Activated CD4-positive, alpha-beta T cell treated with anti-CD3 and anti-CD28 coated beads for 1 hour (primary cell): ENCODE results near the gene GIMAP2.
A peak's percentile ranks its signal among the peaks of the same experiment; 100 is the strongest.

Experiments used
- DNase-seq: peaks from one replicate; pipeline ENCODE4 v3.0.0-alpha.2; 2020

GIMAP2 gene

DNA sequence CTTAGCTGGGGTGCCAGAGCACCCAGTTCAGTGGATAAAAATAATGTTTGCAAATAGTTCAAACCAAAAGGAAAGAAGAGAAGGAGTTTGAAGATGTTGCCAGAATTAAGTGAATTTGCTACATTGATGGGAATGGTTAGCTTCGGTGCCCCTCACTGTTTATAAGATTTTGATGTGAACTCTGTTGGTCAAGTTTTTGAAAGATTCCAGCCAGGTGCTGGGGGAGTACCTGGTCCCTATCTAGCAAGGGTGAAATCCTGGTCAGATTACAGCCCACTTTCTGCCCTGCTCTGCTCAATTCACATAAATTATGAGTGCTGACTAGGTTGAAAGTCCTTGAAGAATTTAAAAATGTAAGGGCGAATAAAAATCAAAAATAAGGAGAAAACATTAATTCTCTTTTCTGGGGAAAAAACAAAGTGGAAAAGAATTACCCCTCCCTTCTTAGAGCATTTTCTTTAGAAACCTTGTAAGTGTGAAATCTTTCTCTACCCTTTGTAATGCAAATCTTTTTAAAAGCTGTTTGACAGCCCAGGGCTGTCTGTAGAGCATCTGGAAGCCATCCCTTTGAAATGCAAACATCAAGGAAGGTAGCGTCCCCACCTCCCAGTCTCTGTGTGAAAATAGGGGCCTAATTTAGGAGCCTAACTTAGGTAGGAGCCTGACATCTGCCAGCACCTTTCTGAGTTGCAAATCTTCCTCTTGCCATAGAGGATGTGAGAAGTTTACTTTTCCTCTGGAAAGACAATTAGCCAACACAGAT is 50.3 kb downstream of the GIMAP2 start:
- no peak for DNase-seq

DNA sequence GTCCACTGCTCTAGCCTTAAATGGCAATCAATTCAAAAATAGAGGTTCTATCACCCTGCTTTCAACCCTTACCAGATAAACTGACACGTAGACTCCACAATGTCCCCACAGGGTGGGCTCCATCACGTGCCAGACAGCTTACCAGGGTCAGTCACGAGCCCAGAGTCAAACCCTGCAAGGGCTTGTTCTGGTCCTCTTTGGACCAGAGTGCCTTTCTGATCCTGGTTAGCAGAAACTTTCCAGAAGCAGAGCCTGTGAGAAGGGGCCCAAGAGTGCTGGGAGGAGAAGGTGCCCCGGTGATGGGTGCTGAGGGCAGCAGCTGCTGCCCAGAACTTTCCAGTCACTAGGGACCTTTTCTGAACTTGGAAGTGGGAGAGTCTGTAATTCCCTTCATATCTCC is 51.4 kb downstream of the GIMAP2 start:
- no peak for DNase-seq

DNA sequence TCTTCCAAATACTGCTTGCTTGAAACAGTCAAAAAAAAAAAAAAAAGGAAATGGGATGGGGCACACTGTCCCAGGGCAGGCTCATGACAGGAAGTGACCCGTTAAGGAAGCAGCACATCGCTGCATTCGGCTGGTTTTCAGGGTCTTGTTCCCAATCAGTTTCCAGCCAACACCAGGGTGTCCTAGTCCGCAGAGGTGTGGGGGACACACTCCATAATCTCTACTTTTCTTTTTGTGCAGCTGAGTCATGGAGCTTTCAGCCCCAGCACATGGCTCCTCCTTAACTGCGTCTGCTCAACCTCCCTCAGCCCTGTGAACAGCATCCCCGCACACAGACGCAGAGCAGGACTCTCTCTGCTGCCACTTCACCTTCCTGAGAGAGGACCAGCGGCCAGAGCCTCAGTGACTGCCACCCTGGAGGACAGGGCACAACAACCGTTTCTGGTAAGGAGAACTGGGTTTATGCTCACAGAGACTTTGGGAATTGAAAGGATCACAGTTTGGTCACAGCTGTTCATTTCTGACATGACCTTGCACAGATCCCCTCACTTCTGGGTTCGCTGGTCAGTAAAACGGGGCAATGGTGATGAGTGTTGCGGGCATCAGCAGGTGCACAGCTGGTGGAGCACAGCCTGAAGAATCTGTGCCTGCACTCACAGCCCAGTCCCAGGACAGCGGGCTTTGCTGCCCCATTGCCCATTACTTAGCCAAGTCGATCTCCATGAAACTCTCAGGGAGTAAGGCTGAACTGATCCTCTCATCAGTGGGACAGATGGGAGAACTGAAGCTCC is 52.0 kb downstream of the GIMAP2 start, which contains the start of gene GIMAP5:
Gene GIMAP5, plus strand, starts transcription at position 154 of the 791 bp plus-strand sequence. CDS start 3,467 bp downstream, outside the sequence.
- DNase-seq: peak; percentile 54

DNA sequence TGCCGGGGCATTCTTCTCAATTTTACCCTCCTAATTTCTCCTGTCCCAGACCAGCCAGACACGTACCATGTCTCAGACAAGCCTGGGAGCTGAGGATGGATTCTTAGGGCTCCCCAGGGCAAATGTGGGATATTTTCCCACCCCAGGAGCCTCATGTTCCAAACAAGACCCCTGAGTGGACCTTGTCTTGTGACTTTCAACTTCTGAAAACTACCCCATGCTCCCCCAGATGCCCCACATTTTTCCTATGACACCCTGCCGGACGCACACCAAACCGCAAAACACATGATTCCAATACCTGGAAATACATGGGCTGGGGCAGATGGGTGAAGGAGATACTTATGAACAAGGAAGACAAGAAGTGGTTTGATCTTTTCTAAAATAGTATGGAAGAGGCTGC is 52.6 kb downstream of the GIMAP2 start:
- DNase-seq: no peak

DNA sequence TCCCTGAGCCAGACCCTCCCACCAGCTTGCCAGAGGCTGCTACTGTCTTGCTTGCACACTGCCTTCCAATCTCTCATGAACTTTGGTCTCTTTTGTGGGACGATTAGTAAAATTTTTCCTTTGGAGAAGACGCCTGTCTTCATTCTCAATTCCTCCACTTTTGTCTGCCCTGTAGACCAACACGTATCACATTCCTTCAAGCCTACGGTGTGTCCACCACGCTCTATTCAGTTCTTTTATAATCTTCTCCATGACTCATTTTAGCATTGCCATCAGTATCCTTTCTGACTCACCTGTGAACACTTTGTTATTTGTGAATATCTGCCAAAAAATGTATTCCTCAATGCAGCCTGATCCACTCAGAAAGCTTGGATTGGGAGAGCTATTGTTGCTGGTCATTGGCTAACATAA is 53.1 kb downstream of the GIMAP2 start:
- no peak for DNase-seq

DNA sequence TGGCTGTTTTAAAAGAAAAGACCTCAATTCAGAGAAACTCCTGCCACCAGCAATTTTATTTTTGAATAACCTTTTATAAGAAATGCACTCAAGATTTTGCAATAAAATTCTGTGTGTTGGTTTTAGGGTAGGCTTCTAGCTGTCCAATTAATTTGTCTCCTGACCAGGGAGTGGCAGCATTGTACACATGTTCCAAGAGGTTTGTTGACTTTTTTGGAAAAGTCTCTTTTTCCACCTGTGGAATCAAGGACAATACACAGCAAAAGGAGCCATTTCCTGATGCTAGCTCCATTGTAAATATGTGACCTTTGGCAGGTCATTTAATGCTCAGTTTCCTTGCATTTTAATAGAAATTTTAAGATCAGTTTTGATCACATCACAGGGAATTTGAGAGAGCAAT is 53.5 kb downstream of the GIMAP2 start:
- no peak for DNase-seq

DNA sequence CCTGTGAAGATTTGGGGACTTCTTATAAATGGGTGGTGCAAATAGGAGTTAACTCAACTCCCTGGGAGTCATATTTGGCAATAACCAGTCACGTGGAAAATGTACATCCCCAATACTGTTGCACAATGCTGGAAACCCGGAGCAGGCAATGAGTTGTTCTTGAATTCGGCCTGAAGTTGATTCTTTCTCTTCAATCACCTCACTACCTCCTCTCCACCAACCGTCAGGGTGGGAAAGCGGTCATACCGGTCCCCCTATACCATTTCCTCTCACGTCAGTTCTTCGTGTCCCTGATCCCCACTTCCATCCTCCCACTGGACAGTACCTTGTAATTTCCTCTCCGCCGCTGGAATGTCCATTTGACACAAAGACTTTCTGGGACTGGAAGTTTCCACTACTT is 54.5 kb downstream of the GIMAP2 start:
- no peak for DNase-seq

DNA sequence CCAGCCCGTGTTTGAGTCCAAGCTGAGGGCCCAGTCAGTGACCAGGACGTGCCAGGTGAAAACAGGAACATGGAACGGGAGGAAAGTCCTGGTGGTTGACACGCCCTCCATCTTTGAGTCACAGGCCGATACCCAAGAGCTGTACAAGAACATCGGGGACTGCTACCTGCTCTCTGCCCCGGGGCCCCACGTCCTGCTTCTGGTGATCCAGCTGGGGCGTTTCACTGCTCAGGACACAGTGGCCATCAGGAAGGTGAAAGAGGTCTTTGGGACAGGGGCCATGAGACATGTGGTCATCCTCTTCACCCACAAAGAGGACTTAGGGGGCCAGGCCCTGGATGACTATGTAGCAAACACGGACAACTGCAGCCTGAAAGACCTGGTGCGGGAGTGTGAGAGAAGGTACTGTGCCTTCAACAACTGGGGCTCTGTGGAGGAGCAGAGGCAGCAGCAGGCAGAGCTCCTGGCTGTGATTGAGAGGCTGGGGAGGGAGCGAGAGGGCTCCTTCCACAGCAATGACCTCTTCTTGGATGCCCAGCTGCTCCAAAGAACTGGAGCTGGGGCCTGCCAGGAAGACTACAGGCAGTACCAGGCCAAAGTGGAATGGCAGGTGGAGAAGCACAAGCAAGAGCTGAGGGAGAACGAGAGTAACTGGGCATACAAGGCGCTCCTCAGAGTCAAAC is 56.9 kb downstream of the GIMAP2 start:
- DNase-seq: no peak
